K562 (cell line): Measurements from ENCODE around the gene ZNF544. TPM values are rescaled to one million over a fixed set of nuclear protein-coding genes. Genes with fewer than 3 reads are reported as not detected.

ENCODE experiments used
- AFF4 ChIP-seq: sonication (generic); formaldehyde crosslinking; IDR thresholded peaks from 2 replicates; pipeline ENCODE4 v1.8.0; 2023; ENCODE audit warnings: mild to moderate bottlenecking, missing genetic modification reagents
- ATF7 ChIP-seq: fragments of 450-650 bp; IDR thresholded peaks from 2 replicates; pipeline ENCODE4 v1.7.1; 2014; ENCODE audit warnings: mild to moderate bottlenecking, moderate library complexity
- BACH1 ChIP-seq: fragments of 200-800 bp; sonication (Bioruptor generic); IDR thresholded peaks from 2 replicates; pipeline ENCODE4 v1.6.1; 2016; ENCODE audit warnings: missing genetic modification characterization, missing compliant biosample characterization
- DIDO1 ChIP-seq: fragments of 450-650 bp; IDR thresholded peaks from 2 replicates; pipeline ENCODE4 v1.6.1; 2016; ENCODE audit warnings: low read depth, missing biosample characterization, missing genetic modification characterization
- ELF2 ChIP-seq: fragments of 250-450 bp; sonication (Bioruptor Pico); IDR thresholded peaks from 2 replicates; pipeline ENCODE4 v1.5.0; 2021; ENCODE audit warnings: mild to moderate bottlenecking
- GATAD2B ChIP-seq: fragments of 450-650 bp; IDR thresholded peaks from 2 replicates; pipeline ENCODE4 v1.6.1; 2017; ENCODE audit warnings: mild to moderate bottlenecking, borderline replicate concordance
- HIVEP1 ChIP-seq: fragments of 250-450 bp; sonication (Bioruptor Pico); IDR thresholded peaks from 2 replicates; pipeline ENCODE4 v1.4.0; 2020; ENCODE audit warnings: mild to moderate bottlenecking
- PML ChIP-seq: IDR thresholded peaks from 2 replicates; pipeline ENCODE4 v1.6.1; 2012; ENCODE audit warnings: low read length, inconsistent platforms
- SIN3B ChIP-seq: fragments of 450-650 bp; IDR thresholded peaks from 2 replicates; pipeline ENCODE4 v1.6.1; 2017; ENCODE audit warnings: low read depth, mild to moderate bottlenecking, moderate library complexity
- SRSF7 ChIP-seq: fragments of 200-400 bp; formaldehyde crosslinking; optimal IDR thresholded peaks from 2 replicates; pipeline ENCODE3; 2017; ENCODE audit warnings: mild to moderate bottlenecking, low read depth, low read length
- TCFL5 ChIP-seq: fragments of 250-450 bp; sonication (Bioruptor Pico); conservative IDR thresholded peaks from 2 replicates; pipeline ENCODE4 v1.6.1; 2021; ENCODE audit warnings: mild to moderate bottlenecking, moderate library complexity, matching md5 sums
- TFE3 ChIP-seq: fragments of 450-650 bp; formaldehyde crosslinking; IDR thresholded peaks from 2 replicates; pipeline ENCODE4 v1.4.0; 2020; ENCODE audit warnings: mild to moderate bottlenecking, mixed read lengths
- ZNF311 ChIP-seq: fragments of 250-450 bp; sonication (Bioruptor Pico); IDR thresholded peaks from 2 replicates; pipeline ENCODE4 v1.4.0; 2020; ENCODE audit warnings: mild to moderate bottlenecking, moderate library complexity
- ZNF449 ChIP-seq: fragments of 250-450 bp; sonication (Bioruptor Pico); IDR thresholded peaks from 2 replicates; pipeline ENCODE4 v1.8.0; 2022; ENCODE audit warnings: moderate library complexity, mild to moderate bottlenecking, inconsistent platforms
- ZNF766 ChIP-seq: fragments of 200-800 bp; sonication (Bioruptor generic); conservative IDR thresholded peaks from 2 replicates; pipeline ENCODE4 v1.6.1; 2016; ENCODE audit warnings: missing genetic modification characterization, missing compliant biosample characterization
- ZNF79 ChIP-seq: fragments of 250-450 bp; sonication (Bioruptor Pico); IDR thresholded peaks from 2 replicates; pipeline ENCODE4 v1.4.0; 2020; ENCODE audit warnings: low read depth, mild to moderate bottlenecking, moderate library complexity
- polyA plus RNA-seq, 8 experiments: library from polyadenylated mRNA; depleted of rRNA in 4 of 8; stranded (reverse) in 5 of 8; unstranded in 3 of 8; fragments of >200 nt; fragmentation: Nextera tagmentation in 2 of 8; fragmentation: Illumina TruSeq in 1 of 8; extraction: Ambion mirVana in 2 of 8; extraction: Trizol in 1 of 8; gene quantifications; 2 replicates each; pipeline versions ENCODE4 v1.2.1 to v1.2.3, GENCODE V29; 2011 to 2014; ENCODE audit warnings: inconsistent platforms in 1 of 8, missing spikeins in 1 of 8
- total RNA-seq, 7 experiments: library from RNA; depleted of rRNA in 6 of 7; stranded (reverse); fragments of >200 nt in 6 of 7; fragmentation: Illumina TruSeq in 2 of 7; extraction: Trizol in 2 of 7; gene quantifications; 2 replicates each; pipeline versions ENCODE4 v1.2.1 to v1.2.3, GENCODE V29; 2011 to 2021; ENCODE audit warnings: low replicate concordance in 1 of 7
- TF ChIP-seq, protein P1 (sequence below): conservative IDR thresholded peaks from 2 replicates; pipeline ENCODE4 v1.6.1; 2011; ENCODE audit warnings: low read depth, mild to moderate bottlenecking, low read length; ENCODE audit not compliant: control insufficient read depth
- TF ChIP-seq, protein P2 (sequence below): fragments of 250-450 bp; sonication (Bioruptor Pico); IDR thresholded peaks from 2 replicates; pipeline ENCODE4 v1.8.0; 2021; ENCODE audit warnings: moderate library complexity, mild to moderate bottlenecking, inconsistent platforms

The ZNF544 gene
- total and polyA plus RNA-seq, 9 of the 15 experiments (the other 6 are each of a cell fraction or from before 2014, with no cell fraction given), result 23.6 to 59.0 (median 41.4) TPM

DNA sequence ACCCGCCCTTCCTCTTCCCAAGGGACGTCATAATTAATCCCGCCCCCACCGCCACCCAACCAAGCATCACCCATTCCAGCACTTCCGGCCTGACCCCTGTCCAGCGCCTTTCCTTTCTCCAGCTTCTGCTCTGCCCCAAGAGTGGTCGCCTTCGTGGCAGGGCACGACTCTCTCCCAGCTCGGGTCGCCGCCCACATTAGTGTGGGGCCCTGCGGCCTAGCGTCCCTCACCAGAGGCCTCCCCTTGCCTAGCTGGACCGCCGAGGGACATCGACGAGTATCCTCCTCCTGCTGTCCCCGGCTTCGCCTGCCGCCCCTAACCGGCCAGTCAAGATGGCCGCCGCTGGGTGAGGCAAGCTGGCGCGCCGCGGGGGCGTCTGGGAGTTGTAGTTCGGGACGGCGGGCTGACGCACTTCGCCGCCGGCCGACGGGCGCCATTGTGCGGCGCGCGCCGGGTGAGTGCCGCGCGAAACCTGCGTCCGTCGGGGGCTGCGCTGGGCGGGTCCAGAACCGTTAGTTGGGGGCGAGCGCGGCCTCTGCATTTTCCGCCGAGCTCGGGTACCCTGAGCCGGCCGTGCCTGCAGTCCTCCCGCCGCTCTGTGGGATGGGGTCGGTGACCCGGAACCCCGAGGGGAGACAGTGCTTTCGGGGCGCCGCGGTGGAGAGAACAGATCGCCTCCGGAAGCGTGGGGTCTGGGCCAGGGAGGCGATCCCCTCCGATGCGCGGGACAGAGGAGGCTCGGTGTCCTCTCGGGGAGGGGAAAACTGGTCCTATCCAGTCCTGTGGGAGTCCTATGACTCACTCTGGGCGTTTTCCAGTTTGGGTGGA lies 45.5 kb upstream of the ZNF544 start, which contains the start of gene ZNF274 (continued):
- TF ChIP-seq TFE3 (CRISPR knock-in tag) (no peak), ZNF311 (CRISPR knock-in tag) (no peak), AFF4 (CRISPR knock-in tag) (peak; percentile 96), GATAD2B (no peak), SIN3B (peak; percentile 22; the same call in 1 of the 2 replicates), TCFL5 (CRISPR knock-in tag) (no peak), ZNF79 (CRISPR knock-in tag) (no peak), ZNF449 (CRISPR knock-in tag) (no peak), DIDO1 (no peak), ELF2 (CRISPR knock-in tag) (peak; percentile 82), ATF7 (peak; percentile 92), SRSF7 (no peak), PML (peak; percentile 75), HIVEP1 (CRISPR knock-in tag) (no peak), ZNF766 (CRISPR knock-in tag) (no peak), BACH1 (tag) (no peak)
- TF ChIP-seq, protein P1, sequence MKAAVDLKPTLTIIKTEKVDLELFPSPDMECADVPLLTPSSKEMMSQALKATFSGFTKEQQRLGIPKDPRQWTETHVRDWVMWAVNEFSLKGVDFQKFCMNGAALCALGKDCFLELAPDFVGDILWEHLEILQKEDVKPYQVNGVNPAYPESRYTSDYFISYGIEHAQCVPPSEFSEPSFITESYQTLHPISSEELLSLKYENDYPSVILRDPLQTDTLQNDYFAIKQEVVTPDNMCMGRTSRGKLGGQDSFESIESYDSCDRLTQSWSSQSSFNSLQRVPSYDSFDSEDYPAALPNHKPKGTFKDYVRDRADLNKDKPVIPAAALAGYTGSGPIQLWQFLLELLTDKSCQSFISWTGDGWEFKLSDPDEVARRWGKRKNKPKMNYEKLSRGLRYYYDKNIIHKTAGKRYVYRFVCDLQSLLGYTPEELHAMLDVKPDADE, result peak; percentile 88; the same call in 1 of the 2 replicates
- TF ChIP-seq, protein P2, sequence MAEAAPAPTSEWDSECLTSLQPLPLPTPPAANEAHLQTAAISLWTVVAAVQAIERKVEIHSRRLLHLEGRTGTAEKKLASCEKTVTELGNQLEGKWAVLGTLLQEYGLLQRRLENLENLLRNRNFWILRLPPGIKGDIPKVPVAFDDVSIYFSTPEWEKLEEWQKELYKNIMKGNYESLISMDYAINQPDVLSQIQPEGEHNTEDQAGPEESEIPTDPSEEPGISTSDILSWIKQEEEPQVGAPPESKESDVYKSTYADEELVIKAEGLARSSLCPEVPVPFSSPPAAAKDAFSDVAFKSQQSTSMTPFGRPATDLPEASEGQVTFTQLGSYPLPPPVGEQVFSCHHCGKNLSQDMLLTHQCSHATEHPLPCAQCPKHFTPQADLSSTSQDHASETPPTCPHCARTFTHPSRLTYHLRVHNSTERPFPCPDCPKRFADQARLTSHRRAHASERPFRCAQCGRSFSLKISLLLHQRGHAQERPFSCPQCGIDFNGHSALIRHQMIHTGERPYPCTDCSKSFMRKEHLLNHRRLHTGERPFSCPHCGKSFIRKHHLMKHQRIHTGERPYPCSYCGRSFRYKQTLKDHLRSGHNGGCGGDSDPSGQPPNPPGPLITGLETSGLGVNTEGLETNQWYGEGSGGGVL (CRISPR knock-in tag), result no peak
